Measurements from ENCODE around the gene FOXO3. TPM values are rescaled to one million over a fixed set of nuclear protein-coding genes. Genes with fewer than 3 reads are reported as not detected.

The FOXO3 gene
- total RNA-seq (10 to 100 TPM; 14.1 to 15.0 TPM), polyA plus RNA-seq (31.1 TPM)

- H3K36me3 ChIP-seq (ENCODE audit: insufficient read depth, low read length): no peaks in the 10 kb centered on the region
- ChIA-PET POLR2A (interaction anchor here (1.0 to 3.8 kb wide), 4 partner anchors 300 to 534 kb away, joined by 3 to 48 read pairs (median 4); partner anchors contain the start of genes CEP57L1, SESN1 and SNX3), CTCF (interaction anchor here (0.8 to 1.4 kb wide), 4 partner anchors 17 to 514 kb away, joined by 3 to 6 read pairs (median 3); no protein-coding TSS in a partner anchor)
- no peaks in the 10 kb centered on the region for H3K9me3 Mint-ChIP-seq
- peak within 1 kb of the TSS; percentile 88 to 100 (median 95) for H3K27ac Mint-ChIP-seq
- H3K4me3 Mint-ChIP-seq: peak within 1 kb of the TSS; percentile 92 to 100 (median 98)
- peaks cover 0 to 8% of the 10 kb centered on the region in 2 donors for H3K27me3 Mint-ChIP-seq
- H3K4me1 ChIP-seq (ENCODE audit: insufficient read depth, low read length): peaks cover 46% of the 10 kb centered on the region
- DNase-seq: peak; percentile 53 to 79 (median 67)
- H3K9me3 ChIP-seq (ENCODE audit: low read length): no peaks in the 10 kb centered on the region
- H3K4me3 ChIP-seq (ENCODE audit: low read length): peak within 1 kb of the TSS; percentile 88
- peak within 1 kb of the TSS; percentile 99 for H3K27ac ChIP-seq (ENCODE audit: low read depth, low read length)
- H3K4me1 Mint-ChIP-seq: peaks cover 41 to 48% (median 43%) of the 10 kb centered on the region in 3 donors
- no peaks in the 10 kb centered on the region for H3K27me3 ChIP-seq (ENCODE audit: insufficient read depth, low read length, poor library complexity, severe bottlenecking)
- peaks cover 0 to 26% (median 3%) of the 10 kb centered on the region in 3 donors for H3K36me3 Mint-ChIP-seq
These were observed at the start of gene FOXO3 for GRCh38 chr6:108560463-108561308. TSS of gene FOXO3 (plus strand) at chr6:108560917. CDS start at chr6:108561209, 292 bp downstream.

GRCh38 chr6:108518714-108519576 is 41.8 kb upstream of the FOXO3 start:
- no peaks in the 10 kb centered on the region for H3K9me3 ChIP-seq (ENCODE audit: low read length)
- H3K4me1 Mint-ChIP-seq: no peaks in the 10 kb centered on the region
- peaks cover 0 to 11% (median 4%) of the 10 kb centered on the region in 3 donors for H3K36me3 Mint-ChIP-seq
- H3K27me3 Mint-ChIP-seq: no peaks in the 10 kb centered on the region
- no peak overlapping the region for H3K27ac Mint-ChIP-seq
- H3K27ac ChIP-seq (ENCODE audit: low read depth, low read length): no peak overlapping the region
- H3K4me3 ChIP-seq (ENCODE audit: low read length): no peak overlapping the region
- CTCF ChIA-PET: interaction anchor here (1.1 to 1.9 kb wide), 3 partner anchors 9 to 374 kb away, joined by 3 to 5 read pairs (median 4); no protein-coding TSS in a partner anchor
- H3K27me3 ChIP-seq (ENCODE audit: insufficient read depth, low read length, poor library complexity, severe bottlenecking): no peaks in the 10 kb centered on the region
- H3K36me3 ChIP-seq (ENCODE audit: insufficient read depth, low read length): no peaks in the 10 kb centered on the region
- H3K9me3 Mint-ChIP-seq: no peaks in the 10 kb centered on the region
- H3K4me3 Mint-ChIP-seq: no peak overlapping the region
- POLR2A ChIA-PET: no interaction called here
- DNase-seq: no peak
- H3K4me1 ChIP-seq (ENCODE audit: insufficient read depth, low read length): no peaks in the 10 kb centered on the region

GRCh38 chr6:108521616-108522107 is 39.1 kb upstream of the FOXO3 start:
- no peak for DNase-seq
- Mint-ChIP-seq H3K9me3 (no peaks in the 10 kb centered on the region), H3K27me3 (no peaks in the 10 kb centered on the region), H3K36me3 (peaks cover 0 to 11% (median 4%) of the 10 kb centered on the region in 3 donors), H3K4me3 (no peak overlapping the region), H3K4me1 (no peaks in the 10 kb centered on the region), H3K27ac (no peak overlapping the region)
- ChIA-PET POLR2A (no interaction called here), CTCF (interaction anchor here (1.0 to 1.7 kb wide), 3 partner anchors 9 to 20 kb away, joined by 3 to 4 read pairs (median 4); no protein-coding TSS in a partner anchor)
- Histone ChIP-seq H3K36me3 (ENCODE audit: insufficient read depth, low read length) (no peaks in the 10 kb centered on the region), H3K4me1 (ENCODE audit: insufficient read depth, low read length) (no peaks in the 10 kb centered on the region), H3K4me3 (ENCODE audit: low read length) (no peak overlapping the region), H3K27ac (ENCODE audit: low read depth, low read length) (no peak overlapping the region), H3K9me3 (ENCODE audit: low read length) (no peaks in the 10 kb centered on the region), H3K27me3 (ENCODE audit: insufficient read depth, low read length, poor library complexity, severe bottlenecking) (no peaks in the 10 kb centered on the region)

- no peaks in the 10 kb centered on the region for H3K4me1 ChIP-seq (ENCODE audit: insufficient read depth, low read length)
- ChIA-PET POLR2A (no interaction called here), CTCF (interaction anchor here (0.9 to 1.5 kb wide), 2 partner anchors 411 to 571 kb away, joined by 3 to 5 read pairs; partner anchors contain the start of gene SESN1)
- Mint-ChIP-seq H3K36me3 (peaks cover 0 to 11% (median 4%) of the 10 kb centered on the region in 3 donors), H3K27ac (no peak overlapping the region), H3K4me3 (no peak overlapping the region), H3K4me1 (no peaks in the 10 kb centered on the region), H3K9me3 (no peaks in the 10 kb centered on the region), H3K27me3 (no peaks in the 10 kb centered on the region)
- DNase-seq: no peak
- H3K27me3 ChIP-seq (ENCODE audit: insufficient read depth, low read length, poor library complexity, severe bottlenecking): no peaks in the 10 kb centered on the region
- H3K9me3 ChIP-seq (ENCODE audit: low read length): no peaks in the 10 kb centered on the region
- H3K36me3 ChIP-seq (ENCODE audit: insufficient read depth, low read length): no peaks in the 10 kb centered on the region
- no peak overlapping the region for H3K4me3 ChIP-seq (ENCODE audit: low read length)
- H3K27ac ChIP-seq (ENCODE audit: low read depth, low read length): no peak overlapping the region
These were observed 37.0 kb upstream of the FOXO3 start for GRCh38 chr6:108523697-108524096.

GRCh38 chr6:108524528-108525248 is 36.0 kb upstream of the FOXO3 start:
- no peaks in the 10 kb centered on the region for H3K4me1 Mint-ChIP-seq
- Histone ChIP-seq H3K9me3 (ENCODE audit: low read length) (no peaks in the 10 kb centered on the region), H3K4me3 (ENCODE audit: low read length) (no peak overlapping the region), H3K36me3 (ENCODE audit: insufficient read depth, low read length) (no peaks in the 10 kb centered on the region), H3K27me3 (ENCODE audit: insufficient read depth, low read length, poor library complexity, severe bottlenecking) (no peaks in the 10 kb centered on the region), H3K4me1 (ENCODE audit: insufficient read depth, low read length) (no peaks in the 10 kb centered on the region), H3K27ac (ENCODE audit: low read depth, low read length) (no peak overlapping the region)
- no peak overlapping the region for H3K27ac Mint-ChIP-seq
- ChIA-PET POLR2A (no interaction called here), CTCF (interaction anchor here (0.9 to 1.5 kb wide), 2 partner anchors 412 to 570 kb away, joined by 3 to 5 read pairs; partner anchors contain the start of gene SESN1)
- H3K9me3 Mint-ChIP-seq: no peaks in the 10 kb centered on the region
- peaks cover 0 to 11% (median 4%) of the 10 kb centered on the region in 3 donors for H3K36me3 Mint-ChIP-seq
- DNase-seq: no peak
- H3K27me3 Mint-ChIP-seq: peaks cover 0 to 1% of the 10 kb centered on the region in 2 donors
- H3K4me3 Mint-ChIP-seq: no peak overlapping the region

- POLR2A ChIA-PET: no interaction called here
- H3K9me3 ChIP-seq (ENCODE audit: low read length): no peaks in the 10 kb centered on the region
- Mint-ChIP-seq H3K36me3 (peaks cover 0 to 11% (median 4%) of the 10 kb centered on the region in 3 donors), H3K9me3 (no peaks in the 10 kb centered on the region), H3K27me3 (peaks cover 0 to 1% of the 10 kb centered on the region in 2 donors), H3K4me3 (no peak overlapping the region), H3K27ac (no peak overlapping the region), H3K4me1 (no peaks in the 10 kb centered on the region)
- H3K27ac ChIP-seq (ENCODE audit: low read depth, low read length): no peak overlapping the region
- no peaks in the 10 kb centered on the region for H3K27me3 ChIP-seq (ENCODE audit: insufficient read depth, low read length, poor library complexity, severe bottlenecking)
- peak in 1 of 5 donors; percentile 12 for DNase-seq
- H3K36me3 ChIP-seq (ENCODE audit: insufficient read depth, low read length): no peaks in the 10 kb centered on the region
- no peaks in the 10 kb centered on the region for H3K4me1 ChIP-seq (ENCODE audit: insufficient read depth, low read length)
- CTCF ChIA-PET: no interaction called here
- no peak overlapping the region for H3K4me3 ChIP-seq (ENCODE audit: low read length)
These were observed 34.0 kb upstream of the FOXO3 start for GRCh38 chr6:108526739-108527174.

- DNase-seq: no peak
- CTCF ChIA-PET: no interaction called here
- no peak overlapping the region for H3K4me3 Mint-ChIP-seq
- Histone ChIP-seq H3K27me3 (ENCODE audit: insufficient read depth, low read length, poor library complexity, severe bottlenecking) (no peaks in the 10 kb centered on the region), H3K27ac (ENCODE audit: low read depth, low read length) (no peak overlapping the region), H3K36me3 (ENCODE audit: insufficient read depth, low read length) (no peaks in the 10 kb centered on the region), H3K9me3 (ENCODE audit: low read length) (no peaks in the 10 kb centered on the region), H3K4me1 (ENCODE audit: insufficient read depth, low read length) (no peaks in the 10 kb centered on the region), H3K4me3 (ENCODE audit: low read length) (no peak overlapping the region)
- no peaks in the 10 kb centered on the region for H3K36me3 Mint-ChIP-seq
- POLR2A ChIA-PET: no interaction called here
- H3K27ac Mint-ChIP-seq: peak overlapping the region in 1 of 8 donors; percentile 76
- no peaks in the 10 kb centered on the region for H3K9me3 Mint-ChIP-seq
- no peaks in the 10 kb centered on the region for H3K4me1 Mint-ChIP-seq
- H3K27me3 Mint-ChIP-seq: peaks cover 0 to 3% of the 10 kb centered on the region in 2 donors
These were observed 31.8 kb upstream of the FOXO3 start for GRCh38 chr6:108528878-108529277.

Data from CD8-positive, alpha-beta memory T cell (primary cell).